Osteocyte (in vitro differentiated cells): ENCODE results near the gene MPV17L2. TPM values are rescaled to one million over a fixed set of nuclear protein-coding genes. Genes with fewer than 3 reads are reported as not detected.

Experiments
- DNase-seq: peaks from one replicate; pipeline ENCODE4 v3.0.0; 2021; ENCODE audit warnings: mixed read lengths; ENCODE audit not compliant: unreplicated experiment; ENCODE audit errors: extremely low spot score
- H3K27ac Mint-ChIP-seq: one replicate; pipeline ENCODE4 v1.8.0; 2021; ENCODE audit warnings: mild to moderate bottlenecking, mixed read lengths; ENCODE audit not compliant: unreplicated experiment
- H3K27me3 Mint-ChIP-seq: one replicate; pipeline ENCODE4 v1.8.0; 2021; ENCODE audit warnings: mixed read lengths; ENCODE audit not compliant: unreplicated experiment
- H3K36me3 Mint-ChIP-seq: one replicate; pipeline ENCODE4 v1.8.0; 2021; ENCODE audit warnings: mixed read lengths; ENCODE audit not compliant: unreplicated experiment
- H3K4me1 Mint-ChIP-seq: one replicate; pipeline ENCODE4 v1.8.0; 2021; ENCODE audit warnings: mixed read lengths; ENCODE audit not compliant: unreplicated experiment
- H3K4me3 Mint-ChIP-seq: one replicate; pipeline ENCODE4 v1.8.0; 2021; ENCODE audit warnings: mild to moderate bottlenecking, moderate library complexity, mixed read lengths; ENCODE audit not compliant: unreplicated experiment
- H3K9me3 Mint-ChIP-seq: one replicate; pipeline ENCODE4 v1.8.0; 2021; ENCODE audit warnings: mixed read lengths; ENCODE audit not compliant: unreplicated experiment
- total RNA-seq: library from RNA; stranded (reverse); gene quantifications from 2 replicates; pipeline ENCODE4 v1.2.1, GENCODE V29; 2021
- TF ChIP-seq, protein P1 (sequence below): fragments of 200-600 bp; sonication (generic); IDR thresholded peaks from 2 replicates; pipeline ENCODE4 v1.5.0; 2021; ENCODE audit warnings: antibody characterized with exemption, mild to moderate bottlenecking, moderate library complexity

Gene MPV17L2
- total RNA-seq, 1 donor from 2014 or later: 11.6 TPM

DNA sequence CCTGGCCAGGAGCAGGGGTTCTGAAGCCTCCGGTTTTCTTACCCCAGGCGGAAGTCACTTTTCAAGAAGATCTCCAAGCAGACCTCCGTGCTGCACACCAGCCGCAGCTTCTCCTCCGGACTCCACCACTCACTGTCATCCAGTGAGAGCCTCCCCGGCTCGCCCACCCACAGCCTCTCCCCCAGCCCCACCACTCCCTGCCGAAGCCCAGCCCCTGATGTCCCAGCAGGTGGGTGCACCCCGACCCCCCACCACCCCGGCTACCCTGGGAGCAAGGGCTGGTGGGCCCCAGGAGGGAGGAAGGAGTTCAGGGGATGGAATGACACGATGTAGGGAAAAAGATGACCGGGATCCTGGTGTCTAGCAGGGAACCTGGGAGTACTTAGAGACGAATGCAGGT is 45.6 kb upstream of the MPV17L2 start:
- Mint-ChIP-seq H3K4me3 (no peak overlapping the region), H3K27ac (no peak overlapping the region), H3K27me3 (no peaks in the 10 kb centered on the region), H3K36me3 (peaks cover 14% of the 10 kb centered on the region), H3K4me1 (peaks cover 11% of the 10 kb centered on the region), H3K9me3 (no peaks in the 10 kb centered on the region)
- TF ChIP-seq, protein P1, sequence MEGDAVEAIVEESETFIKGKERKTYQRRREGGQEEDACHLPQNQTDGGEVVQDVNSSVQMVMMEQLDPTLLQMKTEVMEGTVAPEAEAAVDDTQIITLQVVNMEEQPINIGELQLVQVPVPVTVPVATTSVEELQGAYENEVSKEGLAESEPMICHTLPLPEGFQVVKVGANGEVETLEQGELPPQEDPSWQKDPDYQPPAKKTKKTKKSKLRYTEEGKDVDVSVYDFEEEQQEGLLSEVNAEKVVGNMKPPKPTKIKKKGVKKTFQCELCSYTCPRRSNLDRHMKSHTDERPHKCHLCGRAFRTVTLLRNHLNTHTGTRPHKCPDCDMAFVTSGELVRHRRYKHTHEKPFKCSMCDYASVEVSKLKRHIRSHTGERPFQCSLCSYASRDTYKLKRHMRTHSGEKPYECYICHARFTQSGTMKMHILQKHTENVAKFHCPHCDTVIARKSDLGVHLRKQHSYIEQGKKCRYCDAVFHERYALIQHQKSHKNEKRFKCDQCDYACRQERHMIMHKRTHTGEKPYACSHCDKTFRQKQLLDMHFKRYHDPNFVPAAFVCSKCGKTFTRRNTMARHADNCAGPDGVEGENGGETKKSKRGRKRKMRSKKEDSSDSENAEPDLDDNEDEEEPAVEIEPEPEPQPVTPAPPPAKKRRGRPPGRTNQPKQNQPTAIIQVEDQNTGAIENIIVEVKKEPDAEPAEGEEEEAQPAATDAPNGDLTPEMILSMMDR: no peak
- DNase-seq: no peak

DNA sequence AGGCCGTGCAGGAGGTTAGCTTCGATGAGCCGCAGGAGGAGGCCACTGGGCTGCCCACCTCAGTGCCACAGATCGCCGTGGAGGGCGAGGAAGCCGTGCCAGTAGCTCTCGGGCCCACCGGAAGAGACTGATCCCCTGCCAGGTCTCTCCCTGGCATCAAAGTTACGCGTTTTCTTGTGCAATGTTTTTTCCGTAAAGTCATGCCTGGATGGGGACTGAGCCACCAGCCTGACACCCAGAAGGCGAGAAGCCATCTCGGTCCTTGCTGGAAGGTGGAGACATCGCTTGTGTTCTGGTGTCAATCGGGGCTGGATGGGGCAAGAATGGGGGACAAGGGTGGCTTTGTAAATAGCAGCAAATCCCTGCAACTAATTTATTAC is 43.4 kb upstream of the MPV17L2 start:
- Mint-ChIP-seq H3K9me3 (no peaks in the 10 kb centered on the region), H3K4me1 (peaks cover 20% of the 10 kb centered on the region), H3K36me3 (peaks cover 12% of the 10 kb centered on the region), H3K4me3 (no peak overlapping the region), H3K27ac (no peak overlapping the region), H3K27me3 (no peaks in the 10 kb centered on the region)
- TF ChIP-seq, protein P1: no peak
- no peak for DNase-seq

- peaks cover 23% of the 10 kb centered on the region for H3K4me1 Mint-ChIP-seq
- H3K27ac Mint-ChIP-seq: no peak overlapping the region
- H3K27me3 Mint-ChIP-seq: no peaks in the 10 kb centered on the region
- no peak overlapping the region for H3K4me3 Mint-ChIP-seq
- TF ChIP-seq, protein P1: no peak
- no peak for DNase-seq
- peaks cover 6% of the 10 kb centered on the region for H3K36me3 Mint-ChIP-seq
- H3K9me3 Mint-ChIP-seq: no peaks in the 10 kb centered on the region
These were observed 42.0 kb upstream of the MPV17L2 start for GRCh38 chr19:18150776-18151624.

DNA sequence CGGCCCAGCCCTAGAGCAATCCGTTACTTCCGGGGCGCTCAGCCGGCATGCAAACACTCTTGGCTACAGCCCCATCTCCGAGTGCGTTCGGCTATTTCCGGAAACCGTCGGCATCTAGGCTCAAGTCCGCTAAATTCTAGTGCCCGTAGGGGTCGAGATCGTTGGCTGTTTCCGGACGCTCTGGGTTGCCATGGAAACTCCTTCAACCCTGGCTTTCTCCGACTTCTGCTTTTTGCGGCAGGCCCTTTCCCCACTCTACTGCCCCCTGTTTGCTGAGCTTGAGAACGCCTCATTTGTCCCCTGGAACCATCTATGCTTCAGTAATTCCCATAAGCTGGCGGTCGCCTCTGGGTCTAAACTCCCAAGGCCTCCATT is 40.6 kb upstream of the MPV17L2 start:
- Mint-ChIP-seq H3K27me3 (no peaks in the 10 kb centered on the region), H3K27ac (peak overlapping the region; percentile 95), H3K9me3 (no peaks in the 10 kb centered on the region), H3K36me3 (no peaks in the 10 kb centered on the region), H3K4me3 (peak overlapping the region; percentile 87), H3K4me1 (peaks cover 36% of the 10 kb centered on the region)
- TF ChIP-seq, protein P1: peak; percentile 83
- DNase-seq: peak; percentile 98

DNA sequence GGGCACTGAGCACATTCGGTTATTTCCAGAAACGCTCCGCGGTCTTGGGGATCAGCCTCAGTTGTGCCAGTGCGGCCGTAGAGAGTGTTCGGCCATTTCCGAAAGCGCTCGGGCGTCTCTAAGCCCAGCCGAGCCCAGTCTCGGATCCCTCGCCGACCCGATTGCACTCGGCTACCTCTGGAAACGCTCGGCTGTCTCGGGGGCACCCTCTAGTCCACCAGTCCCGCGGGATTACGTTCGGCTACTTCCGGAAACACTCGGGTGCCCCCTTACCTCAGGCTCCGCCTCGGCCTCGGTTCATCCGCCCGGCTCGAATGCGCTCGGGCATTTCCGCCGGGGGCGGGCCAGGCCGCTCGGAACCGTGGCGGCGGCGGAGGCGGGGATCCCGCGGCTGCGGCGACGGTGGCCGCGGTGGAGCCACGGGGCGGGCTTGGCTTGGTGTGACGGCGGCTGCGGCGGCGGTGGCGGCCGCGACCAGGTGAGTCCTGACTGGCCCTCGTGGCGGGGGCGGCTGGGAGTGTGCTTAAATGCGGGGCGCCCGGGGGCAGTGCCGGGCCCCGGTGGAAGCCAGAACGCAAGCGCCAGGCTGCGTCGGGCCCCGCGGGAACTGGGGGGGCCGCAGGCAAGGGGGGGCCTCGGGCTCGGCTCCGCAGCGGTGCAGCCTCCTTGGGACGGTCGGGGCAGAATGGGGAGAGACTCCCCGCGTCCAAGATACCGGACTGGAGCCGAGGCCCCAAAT is 40.0 kb upstream of the MPV17L2 start, which contains the start of gene PIK3R2:
TSS of gene PIK3R2 (plus strand) at position 347 of the 739 bp plus-strand sequence. CDS start 2,717 bp downstream, outside the sequence.
- H3K4me1 Mint-ChIP-seq: peaks cover 41% of the 10 kb centered on the region
- DNase-seq: peak; percentile 100
- no peaks in the 10 kb centered on the region for H3K9me3 Mint-ChIP-seq
- H3K27ac Mint-ChIP-seq: peak within 1 kb of the TSS; percentile 95
- peak within 1 kb of the TSS; percentile 87 for H3K4me3 Mint-ChIP-seq
- no peaks in the 10 kb centered on the region for H3K36me3 Mint-ChIP-seq
- TF ChIP-seq, protein P1: no peak
- no peaks in the 10 kb centered on the region for H3K27me3 Mint-ChIP-seq
